GM21423 (cell line): ENCODE measurements around the gene RELCH.

Source experiments
- ATAC-seq: cut with Tn5 transposase; IDR thresholded peaks from one replicate; pipeline ENCODE4 v1.9.1; 2021; ENCODE audit warnings: mild to moderate bottlenecking, moderate library complexity; ENCODE audit not compliant: unreplicated experiment

The RELCH gene

GRCh38 chr18:62186499-62186773, 619 bp upstream of the RELCH start:
- ATAC-seq = no peak

GRCh38 chr18:62187543-62188510, 772 bp downstream of the RELCH start:
- ATAC-seq = no peak

GRCh38 chr18:62189208-62189607, 2.2 kb downstream of the RELCH start:
- ATAC-seq = no peak

GRCh38 chr18:62196079-62196478, 9.0 kb downstream of the RELCH start:
- ATAC-seq = no peak

- no peak for ATAC-seq
These were observed 9.9 kb downstream of the RELCH start for GRCh38 chr18:62196980-62197379.

GRCh38 chr18:62198259-62198658, 11.2 kb downstream of the RELCH start:
- ATAC-seq = no peak

- no peak for ATAC-seq
These were observed 12.6 kb downstream of the RELCH start for GRCh38 chr18:62199629-62200028.

GRCh38 chr18:62200121-62200914, 13.3 kb downstream of the RELCH start:
- ATAC-seq = no peak

GRCh38 chr18:62201870-62202269, 14.8 kb downstream of the RELCH start:
- no peak for ATAC-seq

GRCh38 chr18:62205824-62206223, 18.8 kb downstream of the RELCH start:
- ATAC-seq = no peak

GRCh38 chr18:62206593-62206992, 19.5 kb downstream of the RELCH start:
- ATAC-seq = no peak

- ATAC-seq = no peak
These were observed 22.0 kb downstream of the RELCH start for GRCh38 chr18:62209046-62209445.

- ATAC-seq = no peak
These were observed 23.1 kb downstream of the RELCH start for GRCh38 chr18:62210138-62210537.

- ATAC-seq = no peak
These were observed 24.3 kb downstream of the RELCH start for GRCh38 chr18:62211325-62211828.

GRCh38 chr18:62214790-62215189, 27.7 kb downstream of the RELCH start:
- ATAC-seq = no peak

GRCh38 chr18:62224229-62224628, 37.2 kb downstream of the RELCH start:
- ATAC-seq = no peak

- no peak for ATAC-seq
These were observed 39.0 kb downstream of the RELCH start for GRCh38 chr18:62226047-62226446.

- ATAC-seq = no peak
These were observed 49.2 kb downstream of the RELCH start for GRCh38 chr18:62236252-62236651.

GRCh38 chr18:62239475-62239874, 52.4 kb downstream of the RELCH start:
- no peak for ATAC-seq

- ATAC-seq = no peak
These were observed 55.9 kb downstream of the RELCH start for GRCh38 chr18:62242955-62243354.

- ATAC-seq = no peak
These were observed 58.1 kb downstream of the RELCH start for GRCh38 chr18:62245177-62245576.

GRCh38 chr18:62245699-62246098, 58.6 kb downstream of the RELCH start:
- ATAC-seq = no peak
